Measurements from ENCODE around the gene QRICH1.

- TF ChIP-seq ZNF384 (IDR thresholded peaks at IDR 0.05) (no peak), BHLHE40 (IDR thresholded peaks at IDR 0.05; ENCODE audit: borderline replicate concordance) (no peak), SP1 (IDR thresholded peaks at IDR 0.05) (no peak), L3MBTL2 (conservative IDR thresholded peaks at IDR 0.05) (no peak), TARDBP (IDR thresholded peaks at IDR 0.05) (no peak), FOXK2 (IDR thresholded peaks at IDR 0.05) (no peak), PKNOX1 (IDR thresholded peaks at IDR 0.05) (no peak), SUZ12 (IDR thresholded peaks at IDR 0.05) (no peak), FOXM1 (IDR thresholded peaks at IDR 0.05; ENCODE audit: borderline replicate concordance) (no peak), ELF4 (IDR thresholded peaks at IDR 0.05) (no peak), ARNT (IDR thresholded peaks at IDR 0.05) (no peak)
These were observed 89.2 kb downstream of the QRICH1 start for GRCh38 chr3:49004352-49005302.
